ENCODE data around the gene OR6M1. TPM values are rescaled to one million over a fixed set of nuclear protein-coding genes. Genes with fewer than 3 reads are reported as not detected.

The OR6M1 gene
- total RNA-seq (2014; rRNA removed; shearing (Covaris generic)) (not detected in 2 replicates), polyA plus RNA-seq (2016; fragmentation: Nextera tagmentation; extraction: Ambion mirVana) (not detected in 2 replicates)

GRCh38 chr11:123806249-123806648 is at the start of gene OR6M1:
Gene OR6M1, minus strand, starts transcription at chr11:123806349. Its CDS starts 0 bp downstream, at chr11:123806349.
- H3K27ac ChIP-seq, result no peak within 1 kb of the TSS
- H2AFZ ChIP-seq, result no peak within 1 kb of the TSS
- H4K20me1 ChIP-seq (ENCODE audit: insufficient read depth), result no peaks in the 10 kb centered on the region
- H3K4me2 ChIP-seq (ENCODE audit: unreplicated experiment), result no peak within 1 kb of the TSS
- 0 out of 2 replicates have a peak, but pooled peaks cover 6% of the 10 kb centered on the region for H3K27me3 ChIP-seq (replicated peaks; ENCODE audit: insufficient read depth)
- H3K9me3 ChIP-seq (ENCODE audit: low read depth), result no peaks in the 10 kb centered on the region
- TF ChIP-seq EZH2 (IDR thresholded peaks at IDR 0.05; ENCODE audit: insufficient read depth, poor library complexity, severe bottlenecking), result no peak
- no peak for TF ChIP-seq EZH2phosphoT487 (IDR thresholded peaks at IDR 0.05; ENCODE audit: insufficient read depth, low read depth)
- H3F3A ChIP-seq (ENCODE audit: insufficient read depth), result no peaks in the 10 kb centered on the region
- no peaks in the 10 kb centered on the region for H3K79me2 ChIP-seq (ENCODE audit: insufficient read depth)
- no peak within 1 kb of the TSS for H3K9ac ChIP-seq
- H3K9me2 ChIP-seq (ENCODE audit: insufficient read depth), result no peaks in the 10 kb centered on the region
- H3K36me3 ChIP-seq (ENCODE audit: low read depth), result no peaks in the 10 kb centered on the region
- no peaks in the 10 kb centered on the region for H3K4me1 ChIP-seq (ENCODE audit: insufficient read depth)
- DNase-seq, result no peak
- H3K4me3 ChIP-seq, result no peak within 1 kb of the TSS
- 26 to 31% methylated on average over 4 of the region's 4 CpGs for WGBS, 2 experiments (ENCODE audit: low coverage in 1 of 2, low lambda C conversion rate in 2 of 2, missing lambda C conversion rate in 2 of 2)
- in situ Hi-C loops (cut with MboI), result no loop called here

GRCh38 chr11:123853038-123853437 is 46.9 kb upstream of the OR6M1 start:
- H3K79me2 ChIP-seq (ENCODE audit: insufficient read depth), result no peaks in the 10 kb centered on the region
- H3K9ac ChIP-seq, result no peak overlapping the region
- in situ Hi-C loops (cut with MboI), result no loop called here
- TF ChIP-seq EZH2 (IDR thresholded peaks at IDR 0.05; ENCODE audit: insufficient read depth, poor library complexity, severe bottlenecking) (no peak), EZH2phosphoT487 (IDR thresholded peaks at IDR 0.05; ENCODE audit: insufficient read depth, low read depth) (no peak)
- no peak for DNase-seq
- no peak overlapping the region for H2AFZ ChIP-seq
- no peaks in the 10 kb centered on the region for H3K27me3 ChIP-seq (replicated peaks; ENCODE audit: insufficient read depth)
- H3K36me3 ChIP-seq (ENCODE audit: low read depth), result no peaks in the 10 kb centered on the region
- no peaks in the 10 kb centered on the region for H4K20me1 ChIP-seq (ENCODE audit: insufficient read depth)
- 59 to 67% methylated on average over 2 of the region's 2 CpGs for WGBS, 2 experiments (ENCODE audit: low coverage in 1 of 2, low lambda C conversion rate in 2 of 2, missing lambda C conversion rate in 2 of 2)
- H3K4me1 ChIP-seq (ENCODE audit: insufficient read depth), result no peaks in the 10 kb centered on the region
- H3K4me3 ChIP-seq, result no peak overlapping the region
- H3K9me3 ChIP-seq (ENCODE audit: low read depth), result no peaks in the 10 kb centered on the region
- H3K27ac ChIP-seq, result no peak overlapping the region
- H3F3A ChIP-seq (ENCODE audit: insufficient read depth), result no peaks in the 10 kb centered on the region
- no peak overlapping the region for H3K4me2 ChIP-seq (ENCODE audit: unreplicated experiment)
- no peaks in the 10 kb centered on the region for H3K9me2 ChIP-seq (ENCODE audit: insufficient read depth)

DNA sequence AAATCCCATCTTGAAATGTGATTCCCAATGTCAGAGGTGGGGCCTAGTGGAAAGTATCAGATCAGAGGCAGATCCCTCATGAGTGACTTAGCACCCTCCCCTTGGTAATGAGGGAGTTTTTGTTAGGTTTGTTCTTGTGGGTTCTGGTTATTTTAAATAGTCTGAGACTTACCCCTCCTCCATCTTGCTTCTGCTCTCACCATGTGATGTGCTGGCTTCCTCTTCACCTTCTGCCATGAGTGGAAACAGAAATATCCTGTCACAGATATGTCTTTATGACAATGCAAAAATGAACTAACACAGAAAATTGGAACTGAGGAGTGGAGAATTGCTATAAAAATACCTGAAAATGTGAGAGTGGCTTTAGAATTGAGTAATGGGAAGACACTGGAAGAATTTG is 46.2 kb upstream of the OR6M1 start:
- no peaks in the 10 kb centered on the region for H4K20me1 ChIP-seq (ENCODE audit: insufficient read depth)
- H3K4me1 ChIP-seq (ENCODE audit: insufficient read depth), result no peaks in the 10 kb centered on the region
- TF ChIP-seq EZH2phosphoT487 (IDR thresholded peaks at IDR 0.05; ENCODE audit: insufficient read depth, low read depth), result no peak
- TF ChIP-seq EZH2 (IDR thresholded peaks at IDR 0.05; ENCODE audit: insufficient read depth, poor library complexity, severe bottlenecking), result no peak
- H3K79me2 ChIP-seq (ENCODE audit: insufficient read depth), result no peaks in the 10 kb centered on the region
- no peaks in the 10 kb centered on the region for H3F3A ChIP-seq (ENCODE audit: insufficient read depth)
- no peaks in the 10 kb centered on the region for H3K36me3 ChIP-seq (ENCODE audit: low read depth)
- no peak overlapping the region for H3K4me3 ChIP-seq
- no peaks in the 10 kb centered on the region for H3K27me3 ChIP-seq (replicated peaks; ENCODE audit: insufficient read depth)
- in situ Hi-C loops (cut with MboI), result no loop called here
- H3K9me2 ChIP-seq (ENCODE audit: insufficient read depth), result no peaks in the 10 kb centered on the region
- H3K4me2 ChIP-seq (ENCODE audit: unreplicated experiment), result no peak overlapping the region
- DNase-seq, result no peak
- no peaks in the 10 kb centered on the region for H3K9me3 ChIP-seq (ENCODE audit: low read depth)
- H3K27ac ChIP-seq, result no peak overlapping the region
- no peak overlapping the region for H3K9ac ChIP-seq
- no peak overlapping the region for H2AFZ ChIP-seq

- Histone ChIP-seq H3K36me3 (ENCODE audit: low read depth) (no peaks in the 10 kb centered on the region), H3K4me2 (ENCODE audit: unreplicated experiment) (no peak overlapping the region), H4K20me1 (ENCODE audit: insufficient read depth) (no peaks in the 10 kb centered on the region), H3F3A (ENCODE audit: insufficient read depth) (no peaks in the 10 kb centered on the region), H3K9me2 (ENCODE audit: insufficient read depth) (no peaks in the 10 kb centered on the region), H3K9ac (no peak overlapping the region), H3K27ac (no peak overlapping the region), H3K4me1 (ENCODE audit: insufficient read depth) (no peaks in the 10 kb centered on the region), H3K9me3 (ENCODE audit: low read depth) (no peaks in the 10 kb centered on the region), H2AFZ (no peak overlapping the region), H3K79me2 (ENCODE audit: insufficient read depth) (no peaks in the 10 kb centered on the region), H3K27me3 (replicated peaks; ENCODE audit: insufficient read depth) (no peaks in the 10 kb centered on the region), H3K4me3 (no peak overlapping the region)
- no peak for DNase-seq
- in situ Hi-C loops (cut with MboI), result no loop called here
- 65 to 68% methylated on average over 4 of the region's 4 CpGs for WGBS, 2 experiments (ENCODE audit: low coverage in 1 of 2, low lambda C conversion rate in 2 of 2, missing lambda C conversion rate in 2 of 2)
- TF ChIP-seq EZH2 (IDR thresholded peaks at IDR 0.05; ENCODE audit: insufficient read depth, poor library complexity, severe bottlenecking), result no peak
- no peak for TF ChIP-seq EZH2phosphoT487 (IDR thresholded peaks at IDR 0.05; ENCODE audit: insufficient read depth, low read depth)
Observed at GRCh38 chr11:123851110-123851509, 45.0 kb upstream of the OR6M1 start.

GRCh38 chr11:123841174-123841573 is 35.0 kb upstream of the OR6M1 start:
- no peaks in the 10 kb centered on the region for H4K20me1 ChIP-seq (ENCODE audit: insufficient read depth)
- TF ChIP-seq EZH2phosphoT487 (IDR thresholded peaks at IDR 0.05; ENCODE audit: insufficient read depth, low read depth) (no peak), EZH2 (IDR thresholded peaks at IDR 0.05; ENCODE audit: insufficient read depth, poor library complexity, severe bottlenecking) (no peak)
- no peaks in the 10 kb centered on the region for H3K9me3 ChIP-seq (ENCODE audit: low read depth)
- 46 to 55% methylated on average over 6 of the region's 6 CpGs for WGBS, 2 experiments (ENCODE audit: low coverage in 1 of 2, low lambda C conversion rate in 2 of 2, missing lambda C conversion rate in 2 of 2)
- H3K27ac ChIP-seq, result no peak overlapping the region
- H3K36me3 ChIP-seq (ENCODE audit: low read depth), result no peaks in the 10 kb centered on the region
- no peak overlapping the region for H2AFZ ChIP-seq
- H3K27me3 ChIP-seq (replicated peaks; ENCODE audit: insufficient read depth), result peaks cover 11% of the 10 kb centered on the region; the same call in 1 of the 2 replicates
- H3K4me3 ChIP-seq, result no peak overlapping the region
- no peaks in the 10 kb centered on the region for H3K4me1 ChIP-seq (ENCODE audit: insufficient read depth)
- H3K4me2 ChIP-seq (ENCODE audit: unreplicated experiment), result no peak overlapping the region
- no peaks in the 10 kb centered on the region for H3F3A ChIP-seq (ENCODE audit: insufficient read depth)
- H3K79me2 ChIP-seq (ENCODE audit: insufficient read depth), result no peaks in the 10 kb centered on the region
- no peak overlapping the region for H3K9ac ChIP-seq
- DNase-seq, result peak; percentile 11
- H3K9me2 ChIP-seq (ENCODE audit: insufficient read depth), result no peaks in the 10 kb centered on the region
- in situ Hi-C loops (cut with MboI), result no loop called here
